Astrocyte (in vitro differentiated cells and primary cell): ENCODE data around the gene RAB11FIP4.

Source experiments
- CTCF ChIP-seq: IDR thresholded peaks from 2 replicates; pipeline ENCODE4 v1.5.1; 2011; ENCODE audit warnings: low read depth, mild to moderate bottlenecking, inconsistent platforms, low read length, moderate library complexity; ENCODE audit not compliant: insufficient read depth
- EZH2 ChIP-seq: IDR thresholded peaks from 2 replicates; pipeline ENCODE4 v1.6.1; 2012; ENCODE audit warnings: mild to moderate bottlenecking, low read length, inconsistent platforms; ENCODE audit not compliant: insufficient read depth

GRCh38 chr17:31527606-31528005 is 136.1 kb downstream of the RAB11FIP4 start:
- TF ChIP-seq CTCF (no peak), EZH2 (no peak)
